Measurements from ENCODE around the gene PCAT7.
"Not testable (repeated sequence)": the region's sequence is repeated elsewhere in the genome, so short reads cannot be mapped to it uniquely, and the experiment has no call there.

PCAT7 gene

DNA sequence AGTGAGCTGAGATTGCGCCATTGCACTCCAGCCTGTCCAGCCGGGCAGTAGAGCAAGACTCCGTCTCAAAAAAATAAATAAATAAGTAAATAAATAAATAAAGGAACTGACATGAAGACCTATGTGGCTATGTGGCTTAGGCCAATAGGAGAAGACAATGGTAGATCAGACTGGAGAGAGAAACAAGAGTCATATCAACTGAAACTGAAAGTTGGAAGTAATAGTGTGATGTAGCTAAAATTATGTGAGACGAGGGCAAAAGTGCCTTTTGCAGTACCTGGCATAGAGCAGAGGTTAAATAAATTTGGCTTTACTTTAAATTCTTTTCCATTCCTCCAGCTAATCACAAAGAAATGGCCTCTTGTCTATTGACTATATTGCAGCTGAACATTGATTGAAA is 31.4 kb downstream of the PCAT7 start:
- Histone ChIP-seq H3K9ac (ENCODE audit: low read length) (peak overlapping the region; percentile 49; the same call in 1 of the 2 replicates), H3K27ac (ENCODE audit: low read length) (peak overlapping the region; percentile 72; the same call in 1 of the 2 replicates), H3K4me1 (ENCODE audit: low read length) (0 out of 2 replicates have a peak, but pooled peaks cover 7% of the 10 kb centered on the region), H3K4me3 (ENCODE audit: low read length) (peak overlapping the region; percentile 64), H3K9me2 (replicated peaks; ENCODE audit: insufficient read depth, low read length) (no peaks in the 10 kb centered on the region), H2AFZ (ENCODE audit: low read length) (peak overlapping the region; percentile 96), H4K20me1 (ENCODE audit: insufficient read depth, low read length) (no peaks in the 10 kb centered on the region), H3K27me3 (replicated peaks; ENCODE audit: insufficient read depth, low read length) (no peaks in the 10 kb centered on the region), H3K79me2 (ENCODE audit: low read length) (no peaks in the 10 kb centered on the region), H3K36me3 (replicated peaks; ENCODE audit: insufficient read depth, low read length) (no peaks in the 10 kb centered on the region), H3F3A (ENCODE audit: insufficient read depth, low read length) (peaks cover 8% of the 10 kb centered on the region), H3K4me2 (ENCODE audit: low read depth, low read length) (peak overlapping the region; percentile 80), H3K9me3 (replicated peaks; ENCODE audit: insufficient read depth, low read length) (no peaks in the 10 kb centered on the region)
- DNase-seq = peak; percentile 73
- TF ChIP-seq, protein P1, sequence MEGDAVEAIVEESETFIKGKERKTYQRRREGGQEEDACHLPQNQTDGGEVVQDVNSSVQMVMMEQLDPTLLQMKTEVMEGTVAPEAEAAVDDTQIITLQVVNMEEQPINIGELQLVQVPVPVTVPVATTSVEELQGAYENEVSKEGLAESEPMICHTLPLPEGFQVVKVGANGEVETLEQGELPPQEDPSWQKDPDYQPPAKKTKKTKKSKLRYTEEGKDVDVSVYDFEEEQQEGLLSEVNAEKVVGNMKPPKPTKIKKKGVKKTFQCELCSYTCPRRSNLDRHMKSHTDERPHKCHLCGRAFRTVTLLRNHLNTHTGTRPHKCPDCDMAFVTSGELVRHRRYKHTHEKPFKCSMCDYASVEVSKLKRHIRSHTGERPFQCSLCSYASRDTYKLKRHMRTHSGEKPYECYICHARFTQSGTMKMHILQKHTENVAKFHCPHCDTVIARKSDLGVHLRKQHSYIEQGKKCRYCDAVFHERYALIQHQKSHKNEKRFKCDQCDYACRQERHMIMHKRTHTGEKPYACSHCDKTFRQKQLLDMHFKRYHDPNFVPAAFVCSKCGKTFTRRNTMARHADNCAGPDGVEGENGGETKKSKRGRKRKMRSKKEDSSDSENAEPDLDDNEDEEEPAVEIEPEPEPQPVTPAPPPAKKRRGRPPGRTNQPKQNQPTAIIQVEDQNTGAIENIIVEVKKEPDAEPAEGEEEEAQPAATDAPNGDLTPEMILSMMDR (IDR thresholded peaks at IDR 0.05; ENCODE audit: low read length) = no peak
- TF ChIP-seq EZH2phosphoT487 (IDR thresholded peaks at IDR 0.05; ENCODE audit: low read length) (no peak), EZH2 (optimal IDR thresholded peaks at IDR 0.05; ENCODE audit: low read depth, low read length) (no peak)

DNA sequence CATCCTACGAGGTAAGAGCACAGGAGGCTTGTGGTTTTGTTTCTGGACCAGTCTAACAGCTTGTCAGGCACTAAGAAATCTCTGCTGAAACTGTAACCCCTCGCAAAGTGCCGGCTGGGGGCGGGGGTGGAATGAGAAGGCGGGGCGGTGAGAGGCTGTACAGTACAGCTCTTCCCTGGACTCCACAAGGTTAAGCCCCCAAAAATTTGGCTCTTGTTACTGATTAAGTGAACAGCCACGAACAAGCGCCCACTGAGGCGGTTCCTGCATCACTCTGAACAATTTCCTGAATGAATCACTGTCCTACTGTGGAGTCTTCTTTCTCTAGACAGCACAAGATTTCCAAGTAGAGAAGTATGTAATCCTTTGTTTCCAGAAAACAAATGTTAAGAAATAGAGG is 31.9 kb downstream of the PCAT7 start:
- H3K27ac ChIP-seq (ENCODE audit: low read length) = peak overlapping the region; percentile 72; the same call in 1 of the 2 replicates
- TF ChIP-seq EZH2 (optimal IDR thresholded peaks at IDR 0.05; ENCODE audit: low read depth, low read length) (no peak), EZH2phosphoT487 (IDR thresholded peaks at IDR 0.05; ENCODE audit: low read length) (no peak)
- TF ChIP-seq, protein P1 (IDR thresholded peaks at IDR 0.05; ENCODE audit: low read length) = no peak
- no peaks in the 10 kb centered on the region for H3K36me3 ChIP-seq (replicated peaks; ENCODE audit: insufficient read depth, low read length)
- peak overlapping the region; percentile 49 for H3K9ac ChIP-seq (ENCODE audit: low read length)
- H3K79me2 ChIP-seq (ENCODE audit: low read length) = no peaks in the 10 kb centered on the region
- no peaks in the 10 kb centered on the region for H3K9me2 ChIP-seq (replicated peaks; ENCODE audit: insufficient read depth, low read length)
- no peaks in the 10 kb centered on the region for H3K9me3 ChIP-seq (replicated peaks; ENCODE audit: insufficient read depth, low read length)
- H3K4me3 ChIP-seq (ENCODE audit: low read length) = peak overlapping the region; percentile 64
- H4K20me1 ChIP-seq (ENCODE audit: insufficient read depth, low read length) = no peaks in the 10 kb centered on the region
- peak; percentile 47 for DNase-seq
- H2AFZ ChIP-seq (ENCODE audit: low read length) = peak overlapping the region; percentile 96
- peak overlapping the region; percentile 80 for H3K4me2 ChIP-seq (ENCODE audit: low read depth, low read length)
- no peaks in the 10 kb centered on the region for H3K27me3 ChIP-seq (replicated peaks; ENCODE audit: insufficient read depth, low read length)
- peaks cover 8% of the 10 kb centered on the region for H3F3A ChIP-seq (ENCODE audit: insufficient read depth, low read length)
- 0 out of 2 replicates have a peak, but pooled peaks cover 7% of the 10 kb centered on the region for H3K4me1 ChIP-seq (ENCODE audit: low read length)

DNA sequence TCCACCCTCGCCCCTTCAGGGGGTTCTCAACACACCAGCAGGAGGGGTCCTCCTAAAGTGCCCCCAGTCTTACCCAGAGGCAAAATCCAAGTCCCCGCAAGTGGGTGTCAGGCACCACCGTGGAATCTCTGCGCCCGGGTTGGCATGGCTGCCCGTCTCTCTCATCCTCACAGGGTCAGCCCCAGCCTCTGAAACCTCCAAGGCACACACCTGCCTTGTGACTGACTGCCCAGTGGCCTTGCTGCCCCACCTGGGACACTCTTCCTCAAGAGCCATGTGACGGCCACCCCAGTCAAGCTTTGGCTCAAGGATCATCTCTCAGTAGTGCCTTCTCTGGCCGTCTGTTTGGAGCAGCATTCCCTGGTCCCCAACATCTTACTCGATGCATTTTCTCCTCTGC is 33.8 kb downstream of the PCAT7 start:
- Histone ChIP-seq H3K9me2 (replicated peaks; ENCODE audit: insufficient read depth, low read length) (no peaks in the 10 kb centered on the region), H3F3A (ENCODE audit: insufficient read depth, low read length) (peaks cover 8% of the 10 kb centered on the region), H3K79me2 (ENCODE audit: low read length) (no peaks in the 10 kb centered on the region), H4K20me1 (ENCODE audit: insufficient read depth, low read length) (no peaks in the 10 kb centered on the region), H3K27ac (ENCODE audit: low read length) (no peak overlapping the region), H3K9ac (ENCODE audit: low read length) (no peak overlapping the region), H3K4me2 (ENCODE audit: low read depth, low read length) (no peak overlapping the region), H3K36me3 (replicated peaks; ENCODE audit: insufficient read depth, low read length) (no peaks in the 10 kb centered on the region), H3K9me3 (replicated peaks; ENCODE audit: insufficient read depth, low read length) (no peaks in the 10 kb centered on the region), H3K27me3 (replicated peaks; ENCODE audit: insufficient read depth, low read length) (no peaks in the 10 kb centered on the region), H3K4me3 (ENCODE audit: low read length) (no peak overlapping the region), H2AFZ (ENCODE audit: low read length) (no peak overlapping the region), H3K4me1 (ENCODE audit: low read length) (0 out of 2 replicates have a peak, but pooled peaks cover 7% of the 10 kb centered on the region)
- TF ChIP-seq, protein P1 (IDR thresholded peaks at IDR 0.05; ENCODE audit: low read length) = no peak
- TF ChIP-seq EZH2 (optimal IDR thresholded peaks at IDR 0.05; ENCODE audit: low read depth, low read length) (no peak), EZH2phosphoT487 (IDR thresholded peaks at IDR 0.05; ENCODE audit: low read length) (no peak)
- DNase-seq = no peak

DNA sequence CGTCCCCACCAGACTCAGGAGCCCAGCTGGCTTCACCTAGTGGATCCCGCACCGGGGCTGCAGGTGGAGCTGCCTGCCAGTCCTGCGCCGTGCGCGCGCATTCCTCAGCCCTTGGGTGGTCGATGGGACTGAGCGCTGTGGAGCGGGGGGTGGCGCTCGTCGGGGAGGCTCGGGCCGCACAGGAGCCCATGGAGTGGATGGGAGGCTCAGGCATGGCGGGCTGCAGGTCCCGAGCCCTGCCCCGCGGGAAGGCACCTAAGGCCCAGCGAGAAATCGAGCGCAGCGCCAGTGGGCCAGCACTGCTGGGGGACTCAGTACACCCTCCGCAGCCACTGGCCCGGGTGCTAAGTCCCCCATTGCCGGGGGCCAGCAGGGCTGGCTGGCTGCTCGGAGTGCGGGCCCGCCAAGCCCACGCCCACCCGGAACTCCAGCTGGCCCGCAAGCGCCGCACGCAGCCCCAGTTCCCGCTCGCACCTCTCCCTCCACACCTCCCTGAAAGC is 36.2 kb downstream of the PCAT7 start:
- H3K4me2 ChIP-seq (ENCODE audit: low read depth, low read length); H3K9me3 ChIP-seq (replicated peaks; ENCODE audit: insufficient read depth, low read length); H3K9me2 ChIP-seq (replicated peaks; ENCODE audit: insufficient read depth, low read length); H3K79me2 ChIP-seq (ENCODE audit: low read length); H3K36me3 ChIP-seq (replicated peaks; ENCODE audit: insufficient read depth, low read length); H3K4me3 ChIP-seq (ENCODE audit: low read length); H3F3A ChIP-seq (ENCODE audit: insufficient read depth, low read length); DNase-seq; H4K20me1 ChIP-seq (ENCODE audit: insufficient read depth, low read length); H3K27ac ChIP-seq (ENCODE audit: low read length); H3K4me1 ChIP-seq (ENCODE audit: low read length); H3K9ac ChIP-seq (ENCODE audit: low read length); H2AFZ ChIP-seq (ENCODE audit: low read length); H3K27me3 ChIP-seq (replicated peaks; ENCODE audit: insufficient read depth, low read length): not testable (repeated sequence)

Measured in MM.1S (cell line).